DMS 273 treated with DMSO at 0.1 percent for 48 hours (cell line): ENCODE measurements around the gene KRT73.

Experiments used
- DNase-seq: peaks from one replicate; lab custom pipeline; 2025; lab: John Stamatoyannopoulos, UW

Gene KRT73

DNA sequence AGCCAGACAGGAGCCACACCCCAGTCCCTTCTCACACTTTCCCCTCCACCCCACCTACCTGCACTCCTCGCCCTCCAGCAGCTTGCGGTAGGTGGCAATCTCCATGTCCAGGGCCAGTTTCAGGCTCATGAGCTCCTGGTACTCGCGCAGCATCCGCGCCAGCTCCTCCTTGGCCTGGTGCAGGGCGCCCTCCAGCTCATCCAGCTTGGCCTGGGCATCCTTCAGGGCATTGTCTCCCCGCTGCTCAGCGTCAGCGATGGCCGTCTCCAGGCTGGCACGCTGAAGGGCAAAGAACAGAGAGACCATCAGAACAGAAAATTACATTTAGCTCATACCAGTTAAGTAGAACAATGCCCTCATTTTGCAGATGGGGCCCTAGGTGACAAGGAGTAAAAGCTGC, 50.2 kb downstream of the KRT73 start:
- no peak for DNase-seq

DNA sequence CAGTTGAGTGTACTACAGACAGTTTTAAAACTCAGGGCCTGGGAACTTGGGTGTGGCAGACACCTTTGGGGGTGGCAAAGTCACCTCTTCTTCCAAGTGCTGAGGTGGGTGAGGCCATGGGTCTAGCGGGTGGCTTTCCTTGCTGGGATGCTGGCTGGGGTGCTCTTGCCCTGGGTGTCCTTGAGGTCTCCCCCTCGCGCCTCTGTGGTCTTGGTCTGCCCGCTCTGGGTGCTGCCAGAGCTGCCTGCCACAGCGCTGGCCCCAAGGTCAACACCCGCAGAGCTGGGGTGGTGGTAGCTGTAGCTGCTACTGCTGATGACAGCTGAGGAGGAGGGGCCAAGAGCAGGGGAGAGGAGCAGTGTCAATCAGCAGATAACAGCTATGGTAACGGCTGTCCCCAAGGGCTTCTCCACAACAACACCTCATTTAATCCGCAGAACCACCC, 51.5 kb downstream of the KRT73 start:
- no peak for DNase-seq

DNA sequence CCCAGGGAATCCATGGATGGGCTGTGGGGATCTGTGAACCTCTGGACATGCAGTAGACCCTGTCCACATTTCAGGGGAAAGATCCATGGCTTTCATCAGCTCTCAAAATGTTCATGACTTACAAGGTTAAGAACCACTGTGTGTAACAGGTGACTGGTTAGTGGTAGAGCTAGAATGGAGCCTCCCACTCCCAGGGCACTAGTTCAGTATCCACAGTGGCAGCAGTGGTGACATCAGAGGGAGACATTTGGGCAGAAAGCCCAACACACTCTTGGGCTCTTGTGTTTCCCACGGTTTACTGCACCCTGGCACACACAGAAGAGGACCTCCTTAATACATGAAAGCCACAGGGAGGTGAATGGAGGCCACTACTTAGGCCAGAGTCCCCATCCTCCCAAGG, 53.8 kb downstream of the KRT73 start:
- DNase-seq = no peak

DNA sequence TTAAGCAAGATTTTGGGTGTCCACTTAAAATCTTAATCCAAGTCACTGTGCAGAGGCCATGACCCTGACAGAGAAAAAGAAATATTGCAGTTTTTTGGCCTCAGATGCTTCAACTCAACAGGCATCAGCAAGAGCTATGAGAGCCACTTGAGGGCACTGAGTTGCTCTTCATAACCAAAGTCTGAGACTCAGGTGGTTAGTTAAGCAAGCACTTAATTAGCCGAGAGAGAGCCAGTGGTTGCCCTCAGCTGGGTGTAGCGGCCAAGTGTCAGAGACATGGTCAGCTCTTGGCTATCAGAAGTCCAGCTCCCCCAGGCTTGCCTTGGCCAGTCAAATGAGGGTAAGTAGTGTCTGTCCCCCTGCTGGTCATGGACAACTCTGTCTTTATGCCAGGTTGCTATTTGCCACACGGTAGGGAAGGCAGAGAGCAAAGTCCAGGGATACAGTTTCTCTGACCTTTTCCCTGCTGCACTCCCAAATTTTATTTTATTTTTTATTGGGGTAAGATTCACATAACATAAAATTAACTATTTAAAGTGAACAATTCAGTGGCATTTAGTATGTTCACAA, 56.4 kb downstream of the KRT73 start:
- DNase-seq = no peak

DNA sequence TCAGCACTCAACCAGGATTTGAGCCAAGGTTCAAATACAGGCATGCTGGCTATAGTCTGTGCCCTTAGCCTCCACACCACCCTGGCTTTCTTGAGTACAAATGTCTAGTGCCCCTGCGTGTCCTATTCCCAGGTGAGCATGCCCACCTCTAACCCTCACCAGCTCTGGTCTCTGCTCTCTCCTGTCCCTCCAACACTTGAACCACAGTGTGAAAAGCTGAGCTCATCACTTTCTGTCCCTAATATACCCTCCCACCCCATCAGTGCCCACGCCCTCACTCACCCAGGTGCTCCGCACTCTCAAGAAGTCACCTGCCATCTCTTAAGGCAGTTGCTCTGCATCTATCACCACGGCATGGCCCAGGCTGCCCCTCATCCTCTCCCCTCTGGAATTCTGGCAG, 58.4 kb downstream of the KRT73 start:
- DNase-seq = no peak

DNA sequence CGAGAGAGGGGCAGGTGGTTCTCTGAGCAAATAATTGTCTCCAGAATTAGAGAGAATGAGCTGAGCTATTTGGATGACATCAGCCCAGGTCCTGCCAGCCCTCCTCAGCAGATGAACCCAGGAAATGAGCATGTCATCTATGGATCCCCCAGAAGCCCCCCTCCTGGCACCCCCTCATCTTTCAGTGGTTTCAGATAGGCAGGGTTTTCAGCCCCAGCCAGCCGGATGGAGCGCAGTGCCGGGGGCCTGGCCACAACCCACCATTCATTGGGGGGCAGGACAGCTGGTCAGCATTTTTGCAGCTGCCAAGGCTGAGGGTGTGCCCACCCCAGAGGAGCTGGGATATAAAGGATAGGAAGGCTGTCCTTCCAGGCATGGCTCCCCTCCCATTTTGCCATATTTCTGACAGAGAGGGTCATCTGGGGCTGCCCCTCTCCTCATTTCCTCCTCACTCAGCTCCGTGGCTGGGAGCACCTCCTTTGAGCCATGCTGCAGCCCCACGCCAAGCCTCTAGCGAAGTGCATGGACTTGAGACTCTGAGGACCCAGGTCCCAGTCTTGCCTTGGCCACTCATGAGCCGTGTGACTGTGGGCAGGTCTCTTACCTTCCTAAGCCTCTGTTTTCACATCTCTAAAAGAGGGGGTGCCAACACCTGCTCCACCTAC, 59.4 kb downstream of the KRT73 start:
- no peak for DNase-seq
